ENCODE results near the gene TMED10. TPM values are rescaled to one million over a fixed set of nuclear protein-coding genes. Genes with fewer than 3 reads are reported as not detected.

Gene TMED10
- total RNA-seq, 1 donor from 2014 or later = 380 TPM

GRCh38 chr14:75164809-75165208, 11.6 kb downstream of the TMED10 start:
- DNase-seq (ENCODE audit: extremely low spot score, unreplicated experiment) = no peak
- no peak for TF ChIP-seq CTCF (IDR thresholded peaks at IDR 0.05)
- no peaks in the 10 kb centered on the region for H3K9me3 Mint-ChIP-seq (ENCODE audit: unreplicated experiment)
- H3K4me1 Mint-ChIP-seq (ENCODE audit: unreplicated experiment) = peaks cover 10% of the 10 kb centered on the region
- H3K36me3 Mint-ChIP-seq (ENCODE audit: unreplicated experiment) = no peaks in the 10 kb centered on the region
- H3K27ac Mint-ChIP-seq (ENCODE audit: unreplicated experiment) = no peak overlapping the region
- H3K27me3 Mint-ChIP-seq (ENCODE audit: unreplicated experiment) = no peaks in the 10 kb centered on the region
- H3K4me3 Mint-ChIP-seq (ENCODE audit: unreplicated experiment) = no peak overlapping the region

- Mint-ChIP-seq H3K27ac (ENCODE audit: unreplicated experiment) (no peak overlapping the region), H3K4me3 (ENCODE audit: unreplicated experiment) (no peak overlapping the region), H3K4me1 (ENCODE audit: unreplicated experiment) (peaks cover 9% of the 10 kb centered on the region), H3K9me3 (ENCODE audit: unreplicated experiment) (no peaks in the 10 kb centered on the region), H3K36me3 (ENCODE audit: unreplicated experiment) (no peaks in the 10 kb centered on the region), H3K27me3 (ENCODE audit: unreplicated experiment) (no peaks in the 10 kb centered on the region)
- TF ChIP-seq CTCF (IDR thresholded peaks at IDR 0.05) = no peak
- DNase-seq (ENCODE audit: extremely low spot score, unreplicated experiment) = no peak
These were observed 12.7 kb downstream of the TMED10 start for GRCh38 chr14:75163677-75164076.

- Mint-ChIP-seq H3K27ac (ENCODE audit: unreplicated experiment) (no peak overlapping the region), H3K27me3 (ENCODE audit: unreplicated experiment) (no peaks in the 10 kb centered on the region), H3K4me3 (ENCODE audit: unreplicated experiment) (no peak overlapping the region), H3K36me3 (ENCODE audit: unreplicated experiment) (no peaks in the 10 kb centered on the region), H3K9me3 (ENCODE audit: unreplicated experiment) (no peaks in the 10 kb centered on the region), H3K4me1 (ENCODE audit: unreplicated experiment) (peaks cover 5% of the 10 kb centered on the region)
- no peak for DNase-seq (ENCODE audit: extremely low spot score, unreplicated experiment)
- TF ChIP-seq CTCF (IDR thresholded peaks at IDR 0.05) = no peak
These were observed 13.8 kb downstream of the TMED10 start for GRCh38 chr14:75162631-75163030.

- no peak overlapping the region for H3K27ac Mint-ChIP-seq (ENCODE audit: unreplicated experiment)
- no peaks in the 10 kb centered on the region for H3K36me3 Mint-ChIP-seq (ENCODE audit: unreplicated experiment)
- TF ChIP-seq CTCF (IDR thresholded peaks at IDR 0.05) = no peak
- DNase-seq (ENCODE audit: extremely low spot score, unreplicated experiment) = no peak
- H3K27me3 Mint-ChIP-seq (ENCODE audit: unreplicated experiment) = no peaks in the 10 kb centered on the region
- peaks cover 10% of the 10 kb centered on the region for H3K4me1 Mint-ChIP-seq (ENCODE audit: unreplicated experiment)
- no peak overlapping the region for H3K4me3 Mint-ChIP-seq (ENCODE audit: unreplicated experiment)
- H3K9me3 Mint-ChIP-seq (ENCODE audit: unreplicated experiment) = no peaks in the 10 kb centered on the region
These were observed 17.4 kb downstream of the TMED10 start for GRCh38 chr14:75158843-75159614.

- no peak overlapping the region for H3K4me3 Mint-ChIP-seq (ENCODE audit: unreplicated experiment)
- TF ChIP-seq CTCF (IDR thresholded peaks at IDR 0.05) = no peak
- no peak overlapping the region for H3K27ac Mint-ChIP-seq (ENCODE audit: unreplicated experiment)
- peaks cover 10% of the 10 kb centered on the region for H3K4me1 Mint-ChIP-seq (ENCODE audit: unreplicated experiment)
- no peaks in the 10 kb centered on the region for H3K9me3 Mint-ChIP-seq (ENCODE audit: unreplicated experiment)
- H3K36me3 Mint-ChIP-seq (ENCODE audit: unreplicated experiment) = peaks cover 1% of the 10 kb centered on the region
- DNase-seq (ENCODE audit: extremely low spot score, unreplicated experiment) = no peak
- no peaks in the 10 kb centered on the region for H3K27me3 Mint-ChIP-seq (ENCODE audit: unreplicated experiment)
These were observed 19.5 kb downstream of the TMED10 start for GRCh38 chr14:75156901-75157300.
